Suprapubic skin (tissue), 3 donors: ENCODE data around the gene CDH13.

Source experiments
- CTCF ChIP-seq, 2 donors: fragments of 200-600 bp in 1 of 2; fragments of 450-650 bp in 1 of 2; sonication (generic) in 1 of 2; IDR thresholded peaks; one replicate each; pipeline ENCODE4 v1.5.1; 2016 to 2019; ENCODE audit warnings: antibody characterized with exemption in 2 of 2, mild to moderate bottlenecking in 1 of 2, moderate library complexity in 1 of 2
- EP300 ChIP-seq: sonication (generic); formaldehyde crosslinking; IDR thresholded peaks from one replicate; pipeline ENCODE4 v1.6.1; 2017; ENCODE audit warnings: antibody characterized with exemption

DNA sequence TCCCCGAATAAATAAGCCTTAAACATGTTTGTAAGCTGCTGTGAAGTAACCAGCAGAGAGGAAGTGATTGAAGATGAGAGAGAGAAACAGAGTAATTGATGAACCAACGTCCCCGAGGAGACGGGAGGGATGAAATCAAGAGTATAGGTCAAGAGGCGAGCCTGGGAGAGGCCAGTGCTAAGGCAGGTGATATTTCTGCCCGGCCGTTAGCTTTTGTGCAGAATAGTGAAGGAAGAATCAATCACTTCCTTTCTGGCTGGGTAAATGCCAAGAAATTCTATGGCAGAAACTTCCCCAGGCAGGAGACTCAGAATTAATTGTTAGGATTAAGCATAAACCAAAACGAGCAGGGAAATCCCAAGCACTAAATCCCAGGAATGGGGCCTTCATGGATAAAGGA is 273.8 kb downstream of the CDH13 start:
- TF ChIP-seq CTCF (IDR thresholded peaks at IDR 0.05): no peak
- no peak for TF ChIP-seq EP300
